IPS-20b (cell line): ENCODE results near the gene HIVEP1.

Experiments used
- H3K27ac ChIP-seq: one replicate; pipeline ENCODE4 v1.5.1; 2013; ENCODE audit warnings: low read length
- H3K27me3 ChIP-seq: 2 replicates; pipeline ENCODE4 v1.6.1; 2013; ENCODE audit warnings: mild to moderate bottlenecking, low read length, inconsistent platforms; ENCODE audit not compliant: insufficient read depth
- H3K36me3 ChIP-seq: 2 replicates; pipeline ENCODE4 v1.6.1; 2013; ENCODE audit warnings: low read depth, mild to moderate bottlenecking, inconsistent platforms, low read length, moderate library complexity; ENCODE audit not compliant: insufficient read depth
- H3K4me1 ChIP-seq: 2 replicates; pipeline ENCODE4 v1.6.1; 2013; ENCODE audit warnings: mild to moderate bottlenecking, control low read depth, inconsistent platforms, low read length, moderate library complexity; ENCODE audit not compliant: insufficient read depth
- H3K4me3 ChIP-seq: 2 replicates; pipeline ENCODE4 v1.5.1; 2013; ENCODE audit warnings: mild to moderate bottlenecking, low read length, inconsistent platforms
- H3K9ac ChIP-seq: 2 replicates; pipeline ENCODE4 v1.6.1; 2013; ENCODE audit warnings: low read depth, mild to moderate bottlenecking, inconsistent platforms, low read length, moderate library complexity
- H3K9me3 ChIP-seq: 2 replicates; pipeline ENCODE4 v1.6.1; 2013; ENCODE audit warnings: mild to moderate bottlenecking, low read depth, low read length, inconsistent platforms; ENCODE audit not compliant: insufficient read depth

HIVEP1 gene

GRCh38 chr6:12134991-12135390 lies 122.9 kb downstream of the HIVEP1 start:
- H3K9ac ChIP-seq, result no peak overlapping the region
- H3K27me3 ChIP-seq, result no peaks in the 10 kb centered on the region
- H3K27ac ChIP-seq, result no peak overlapping the region
- H3K4me1 ChIP-seq, result no peaks in the 10 kb centered on the region
- peaks cover 15% of the 10 kb centered on the region; the same call in 1 of the 2 replicates for H3K9me3 ChIP-seq
- H3K4me3 ChIP-seq, result no peak overlapping the region
- peaks cover 55% of the 10 kb centered on the region for H3K36me3 ChIP-seq

GRCh38 chr6:12136905-12137304 lies 124.8 kb downstream of the HIVEP1 start:
- Histone ChIP-seq H3K27ac (no peak overlapping the region), H3K9me3 (peaks cover 18% of the 10 kb centered on the region; the same call in 1 of the 2 replicates), H3K4me3 (no peak overlapping the region), H3K27me3 (no peaks in the 10 kb centered on the region), H3K4me1 (no peaks in the 10 kb centered on the region), H3K36me3 (peaks cover 54% of the 10 kb centered on the region), H3K9ac (no peak overlapping the region)

GRCh38 chr6:12137480-12137879 lies 125.4 kb downstream of the HIVEP1 start:
- Histone ChIP-seq H3K4me1 (no peaks in the 10 kb centered on the region), H3K9me3 (peaks cover 18% of the 10 kb centered on the region; the same call in 1 of the 2 replicates), H3K27ac (no peak overlapping the region), H3K4me3 (no peak overlapping the region), H3K27me3 (no peaks in the 10 kb centered on the region), H3K36me3 (peaks cover 54% of the 10 kb centered on the region), H3K9ac (no peak overlapping the region)

GRCh38 chr6:12138381-12138780 lies 126.3 kb downstream of the HIVEP1 start:
- Histone ChIP-seq H3K27me3 (no peaks in the 10 kb centered on the region), H3K27ac (no peak overlapping the region), H3K36me3 (peaks cover 54% of the 10 kb centered on the region), H3K9ac (no peak overlapping the region), H3K4me1 (no peaks in the 10 kb centered on the region), H3K4me3 (no peak overlapping the region), H3K9me3 (peaks cover 18% of the 10 kb centered on the region; the same call in 1 of the 2 replicates)

GRCh38 chr6:12138936-12139335 lies 126.8 kb downstream of the HIVEP1 start:
- no peak overlapping the region for H3K27ac ChIP-seq
- peaks cover 18% of the 10 kb centered on the region; the same call in 1 of the 2 replicates for H3K9me3 ChIP-seq
- no peak overlapping the region for H3K4me3 ChIP-seq
- no peaks in the 10 kb centered on the region for H3K4me1 ChIP-seq
- H3K9ac ChIP-seq, result no peak overlapping the region
- H3K27me3 ChIP-seq, result no peaks in the 10 kb centered on the region
- H3K36me3 ChIP-seq, result peaks cover 54% of the 10 kb centered on the region

- Histone ChIP-seq H3K4me3 (no peak overlapping the region), H3K36me3 (peaks cover 11% of the 10 kb centered on the region; the same call in 1 of the 2 replicates), H3K27me3 (no peaks in the 10 kb centered on the region), H3K9me3 (no peaks in the 10 kb centered on the region), H3K27ac (no peak overlapping the region), H3K4me1 (no peaks in the 10 kb centered on the region), H3K9ac (no peak overlapping the region)
These were observed 135.6 kb downstream of the HIVEP1 start for GRCh38 chr6:12147557-12148316.

GRCh38 chr6:12148317-12148801 lies 136.2 kb downstream of the HIVEP1 start:
- H3K4me3 ChIP-seq, result no peak overlapping the region

GRCh38 chr6:12148841-12149240 lies 136.7 kb downstream of the HIVEP1 start:
- H3K4me3 ChIP-seq, result no peak overlapping the region
- no peak overlapping the region for H3K9ac ChIP-seq
- H3K4me1 ChIP-seq, result no peaks in the 10 kb centered on the region
- H3K27me3 ChIP-seq, result no peaks in the 10 kb centered on the region
- H3K36me3 ChIP-seq, result peaks cover 11% of the 10 kb centered on the region; the same call in 1 of the 2 replicates
- H3K27ac ChIP-seq, result no peak overlapping the region
- no peaks in the 10 kb centered on the region for H3K9me3 ChIP-seq

More at GRCh38 chr6:12148317-12148801, 136.2 kb downstream of the HIVEP1 start:
- Histone ChIP-seq H3K4me1 (no peaks in the 10 kb centered on the region), H3K27me3 (no peaks in the 10 kb centered on the region), H3K27ac (no peak overlapping the region), H3K9ac (no peak overlapping the region), H3K9me3 (no peaks in the 10 kb centered on the region), H3K36me3 (peaks cover 11% of the 10 kb centered on the region; the same call in 1 of the 2 replicates)

GRCh38 chr6:12149944-12150510 lies 137.9 kb downstream of the HIVEP1 start:
- no peak overlapping the region for H3K9ac ChIP-seq
- H3K4me3 ChIP-seq, result no peak overlapping the region
- H3K27me3 ChIP-seq, result no peaks in the 10 kb centered on the region
- peaks cover 11% of the 10 kb centered on the region; the same call in 1 of the 2 replicates for H3K36me3 ChIP-seq
- H3K27ac ChIP-seq, result no peak overlapping the region
- no peaks in the 10 kb centered on the region for H3K9me3 ChIP-seq
- no peaks in the 10 kb centered on the region for H3K4me1 ChIP-seq

GRCh38 chr6:12150812-12151432 lies 138.8 kb downstream of the HIVEP1 start:
- H3K27me3 ChIP-seq, result no peaks in the 10 kb centered on the region
- no peaks in the 10 kb centered on the region for H3K9me3 ChIP-seq
- H3K4me3 ChIP-seq, result no peak overlapping the region
- no peaks in the 10 kb centered on the region for H3K4me1 ChIP-seq
- no peak overlapping the region for H3K27ac ChIP-seq
- H3K36me3 ChIP-seq, result peaks cover 11% of the 10 kb centered on the region; the same call in 1 of the 2 replicates
- H3K9ac ChIP-seq, result no peak overlapping the region

- Histone ChIP-seq H3K36me3 (peaks cover 11% of the 10 kb centered on the region; the same call in 1 of the 2 replicates), H3K4me3 (no peak overlapping the region), H3K9ac (no peak overlapping the region), H3K27me3 (no peaks in the 10 kb centered on the region), H3K9me3 (no peaks in the 10 kb centered on the region), H3K27ac (no peak overlapping the region), H3K4me1 (no peaks in the 10 kb centered on the region)
These were observed 139.3 kb downstream of the HIVEP1 start for GRCh38 chr6:12151433-12151820.
